HG03354 (cell line): ENCODE measurements around the gene NID1.
"Not testable (repeated sequence)": the region's sequence is repeated elsewhere in the genome, so short reads cannot be mapped to it uniquely, and the experiment has no call there.

Source experiments
- ATAC-seq: cut with Tn5 transposase; IDR thresholded peaks from one replicate; pipeline ENCODE4 v1.9.1; 2021; ENCODE audit warnings: mild to moderate bottlenecking; ENCODE audit not compliant: unreplicated experiment, poor library complexity, severe bottlenecking

Gene NID1

GRCh38 chr1:235945775-235946570 is 118.9 kb downstream of the NID1 start:
- peak; percentile 78 for ATAC-seq

GRCh38 chr1:235943581-235944114 is 121.2 kb downstream of the NID1 start:
- no peak for ATAC-seq

DNA sequence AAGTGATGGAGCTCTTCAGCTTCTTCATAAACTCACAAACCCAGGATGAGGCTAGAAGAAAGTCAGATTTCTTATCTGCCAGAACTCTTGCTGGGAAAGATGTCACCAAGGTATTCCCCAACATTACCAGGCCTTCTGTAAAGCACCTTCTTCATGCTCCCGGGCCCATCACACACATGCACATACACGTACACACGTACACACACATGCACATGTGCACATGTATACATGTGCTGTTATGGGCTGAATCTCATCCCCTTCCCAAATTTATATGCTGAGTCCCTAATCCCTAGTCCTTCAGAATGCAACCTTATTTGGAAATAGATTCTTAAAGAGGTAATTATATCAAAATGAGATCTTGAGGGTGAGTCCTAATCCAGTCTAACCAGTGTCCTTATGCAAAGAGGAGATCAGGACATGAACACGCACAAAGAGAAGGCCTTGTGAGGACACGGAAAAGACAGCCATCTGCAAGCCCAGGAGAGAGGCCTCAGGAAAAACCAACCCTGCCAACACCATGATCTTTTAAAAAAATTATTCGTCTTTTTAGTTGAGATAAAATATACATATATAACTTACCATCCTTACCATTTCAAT is 121.8 kb downstream of the NID1 start:
- no peak for ATAC-seq

DNA sequence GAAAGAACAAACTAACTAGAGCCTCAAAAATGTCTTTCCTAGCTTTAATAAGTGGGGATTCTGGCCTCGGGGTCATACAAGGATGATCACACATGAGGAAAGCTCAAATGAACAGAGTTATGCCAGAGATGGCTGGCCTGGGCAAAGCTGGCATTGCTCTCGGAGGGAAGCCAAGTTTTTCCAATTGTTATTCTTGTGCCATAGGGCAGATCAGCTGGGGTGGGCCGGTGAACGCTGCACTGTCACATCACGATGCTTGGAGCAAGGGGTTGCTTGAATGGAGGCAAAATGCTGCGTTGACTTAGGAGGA is 122.3 kb downstream of the NID1 start:
- no peak for ATAC-seq

DNA sequence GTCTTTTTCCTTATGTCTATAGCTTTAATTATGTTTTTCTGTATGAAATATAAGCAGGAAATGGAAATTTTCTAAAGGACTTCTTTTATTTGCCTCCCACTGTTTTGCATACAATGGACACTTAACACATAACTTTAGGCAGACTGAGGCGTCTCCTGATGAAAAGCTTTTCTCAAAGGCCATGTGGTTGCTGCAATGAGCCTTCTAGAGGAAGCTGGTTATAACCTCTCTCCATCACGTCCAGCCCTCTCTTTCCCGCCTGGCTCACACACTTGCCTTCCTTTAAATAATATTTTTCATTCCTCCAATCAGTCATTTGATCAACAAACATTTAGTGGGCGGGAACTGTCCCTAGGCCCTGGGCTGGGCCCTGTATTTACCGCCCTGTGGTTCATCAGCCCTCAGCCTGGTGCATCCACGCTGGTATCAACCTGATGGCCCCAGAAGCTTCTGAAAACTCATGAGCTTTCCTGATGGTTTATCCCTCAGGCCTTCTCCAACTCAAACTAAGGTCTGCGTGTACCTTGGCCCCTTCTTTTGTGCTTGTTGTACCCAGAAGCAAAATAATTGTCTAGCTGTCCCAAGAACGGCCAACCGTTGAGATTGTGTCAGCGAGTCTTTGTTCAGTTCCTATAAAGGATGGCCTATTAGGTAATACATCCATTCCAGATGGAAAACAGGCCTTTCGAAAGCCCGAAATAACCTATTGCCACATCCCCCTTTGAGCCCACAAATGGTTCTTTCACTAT is 122.8 kb downstream of the NID1 start:
- no peak for ATAC-seq

DNA sequence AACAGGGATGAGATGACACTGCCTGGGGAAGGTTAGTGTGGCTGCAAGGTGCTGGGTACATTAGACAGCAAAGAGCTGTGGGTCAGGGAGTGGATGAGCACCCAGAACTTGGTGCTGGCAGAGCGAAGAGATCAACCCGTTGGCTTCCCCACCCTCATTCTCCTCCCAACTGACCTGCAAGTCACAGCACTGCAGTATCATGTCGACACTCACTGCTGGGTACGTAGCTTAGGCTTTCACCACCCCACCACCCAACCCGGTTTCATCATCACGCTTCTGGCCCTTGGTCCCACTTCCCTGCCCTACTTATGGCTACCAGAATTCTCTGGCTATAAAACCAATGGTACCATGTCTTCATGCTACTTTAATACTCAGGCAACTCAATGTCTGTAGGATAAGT is 124.6 kb downstream of the NID1 start:
- no peak for ATAC-seq

DNA sequence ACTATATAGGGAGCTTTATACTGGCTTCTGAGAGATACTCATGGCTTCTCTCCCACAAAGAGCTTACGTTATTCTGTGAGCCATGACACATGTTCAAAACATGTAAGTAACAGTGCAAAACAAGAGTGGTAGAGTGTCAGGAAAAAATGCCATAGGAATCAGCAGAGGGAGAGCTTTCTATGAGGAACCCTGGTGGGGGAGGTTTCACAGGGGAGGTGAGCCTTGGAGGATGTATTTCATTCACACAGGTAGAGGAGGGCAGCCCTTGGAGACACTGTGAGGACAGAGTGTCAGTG is 125.5 kb downstream of the NID1 start:
- ATAC-seq = no peak

GRCh38 chr1:235938709-235939479 is 126.0 kb downstream of the NID1 start:
- ATAC-seq = peak; percentile 54

DNA sequence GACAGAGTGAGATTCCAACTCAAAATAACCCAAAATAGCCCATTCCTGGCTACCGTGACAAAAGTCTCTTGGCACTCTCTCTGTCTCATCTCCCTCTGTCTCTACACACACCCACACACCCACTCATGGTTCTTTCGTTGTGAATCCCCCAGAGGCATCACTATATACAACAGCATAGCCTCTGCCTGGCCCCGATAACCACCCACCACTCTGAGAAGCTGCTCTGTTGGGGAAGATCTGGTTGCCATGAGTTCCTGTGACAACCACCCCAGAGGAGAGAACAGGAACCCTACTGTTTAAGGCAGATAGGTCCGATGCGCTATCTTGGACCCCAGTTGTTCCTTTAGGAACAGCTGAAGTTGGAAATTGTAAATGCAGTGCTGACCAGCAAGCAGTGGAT is 127.8 kb downstream of the NID1 start:
- ATAC-seq = no peak

DNA sequence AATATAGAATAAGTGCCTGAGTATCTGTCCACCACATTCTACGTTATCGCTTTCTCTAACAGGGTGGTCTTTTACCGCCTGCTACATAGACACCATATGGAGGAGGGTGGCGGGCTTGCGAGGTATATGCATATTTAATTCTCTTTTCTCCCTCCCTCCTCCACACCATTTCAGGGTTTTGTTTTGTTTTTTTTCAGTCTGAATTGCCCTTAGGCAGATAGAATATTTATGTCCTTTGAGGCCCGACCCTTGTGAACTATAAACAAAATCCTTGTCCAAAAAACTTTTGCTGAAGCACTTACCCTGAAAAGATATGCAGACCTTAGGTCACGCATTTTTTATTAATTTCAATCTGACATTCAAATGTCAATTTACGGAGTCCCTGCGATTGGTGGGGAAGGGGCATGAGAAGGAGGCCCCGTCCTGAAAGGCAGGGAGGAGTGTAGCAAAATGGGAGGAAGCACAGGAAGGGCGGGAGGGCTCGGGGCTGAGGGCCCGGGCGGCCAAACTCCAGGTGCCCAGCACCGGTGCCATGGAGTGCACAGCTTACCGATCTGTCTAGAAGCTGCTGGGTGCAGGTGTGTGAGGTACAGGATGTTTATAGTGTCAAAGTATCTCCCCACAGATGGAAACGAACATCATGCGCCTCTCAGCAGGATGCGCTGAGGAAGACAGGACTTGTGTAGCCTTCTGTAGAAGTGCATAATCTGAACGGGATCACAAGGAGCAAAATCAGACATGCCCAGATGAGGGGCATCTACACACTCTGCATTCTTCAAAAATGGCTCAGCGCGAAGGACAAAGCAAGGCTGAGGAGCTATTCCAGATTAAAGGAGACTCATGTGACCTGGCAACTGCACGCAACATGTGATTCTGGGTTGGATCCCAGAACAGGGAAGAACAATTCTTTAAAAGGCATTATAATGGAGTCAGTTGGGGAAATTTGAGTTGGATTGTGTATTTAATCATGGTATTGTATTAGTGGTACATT is 129.4 kb downstream of the NID1 start:
- ATAC-seq = no peak

- ATAC-seq = no peak
Observed at GRCh38 chr1:235933766-235934116, 131.1 kb downstream of the NID1 start.

DNA sequence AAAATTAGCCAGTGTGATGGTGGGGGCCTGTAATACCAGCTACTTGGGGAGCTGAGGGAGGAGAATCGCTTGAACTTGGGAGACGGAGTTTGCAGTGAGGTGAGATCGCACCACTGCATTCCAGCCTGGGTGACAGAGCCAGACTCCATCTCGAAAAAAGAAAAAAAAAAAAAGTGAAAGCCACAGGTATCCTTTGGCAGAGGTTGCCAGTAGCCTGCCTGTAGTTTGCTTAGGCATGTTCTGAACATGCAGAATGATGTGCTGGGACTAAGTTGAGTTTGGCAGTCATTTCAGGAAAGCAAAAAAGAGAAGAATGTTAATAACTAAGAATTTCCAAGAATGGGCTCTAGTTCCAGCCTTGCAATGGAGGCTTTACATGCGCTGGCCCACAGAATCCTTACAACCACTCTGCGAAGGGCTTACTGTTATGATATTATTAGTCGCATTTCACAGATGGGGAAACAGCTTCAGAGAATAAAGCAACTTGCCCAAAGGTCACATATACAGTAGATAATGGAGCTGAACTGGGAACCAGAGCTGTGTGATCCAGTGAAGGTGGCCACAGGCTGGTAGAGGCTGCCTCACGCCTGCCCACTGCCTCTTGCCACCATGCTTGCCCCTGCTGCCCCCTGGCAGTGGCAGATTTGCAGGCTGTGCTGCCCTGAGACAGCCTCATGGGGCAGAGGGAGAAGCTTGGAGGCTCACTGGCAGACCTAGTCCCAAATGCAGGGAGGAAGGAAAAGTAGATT is 131.7 kb downstream of the NID1 start:
- ATAC-seq = no peak

- no peak for ATAC-seq
Observed at GRCh38 chr1:235932090-235932510, 132.8 kb downstream of the NID1 start.

GRCh38 chr1:235931171-235931738 is 133.6 kb downstream of the NID1 start:
- no peak for ATAC-seq

DNA sequence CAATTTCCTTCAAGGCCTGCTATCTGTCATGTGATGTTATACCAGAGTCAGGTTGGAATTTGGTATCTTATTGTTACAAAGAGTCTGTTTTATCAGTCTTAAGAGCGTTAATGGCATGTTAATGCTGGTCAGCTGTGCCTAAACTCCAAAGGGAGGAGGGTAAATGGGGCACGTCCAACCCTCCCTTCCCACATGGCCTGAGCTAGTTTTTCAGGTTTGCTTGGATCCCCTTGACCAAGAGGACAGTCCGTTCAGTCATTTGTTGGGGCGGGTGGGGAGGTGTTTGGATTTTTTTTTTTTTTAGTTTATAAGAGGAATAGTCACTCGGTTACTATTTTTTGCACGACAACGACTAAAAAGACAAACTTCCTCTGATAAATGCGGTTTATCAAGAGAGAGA is 134.3 kb downstream of the NID1 start:
- no peak for ATAC-seq

- no peak for ATAC-seq
Observed at GRCh38 chr1:235929216-235929615, 135.7 kb downstream of the NID1 start.

- no peak for ATAC-seq
Observed at GRCh38 chr1:235928197-235928596, 136.7 kb downstream of the NID1 start.

DNA sequence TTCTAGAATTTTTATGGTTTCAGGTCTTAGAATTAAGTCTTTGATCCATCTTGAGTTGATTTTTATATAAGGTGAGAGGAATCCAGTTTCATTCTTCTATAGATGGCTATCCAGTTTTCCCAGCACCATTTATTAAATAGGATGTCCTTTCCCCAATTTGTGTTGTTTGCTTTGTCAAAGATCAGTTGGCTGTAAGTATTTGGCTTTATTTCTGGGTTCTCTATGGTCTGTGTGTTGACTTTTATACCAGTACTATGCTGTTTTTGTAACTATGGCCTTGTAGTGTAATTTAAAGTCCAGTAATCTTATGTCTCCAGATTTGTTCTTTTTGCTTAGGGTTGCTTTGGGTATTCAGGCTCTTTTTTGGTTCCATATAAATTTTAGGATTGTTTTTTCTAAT is 137.3 kb downstream of the NID1 start:
- ATAC-seq = not testable (repeated sequence)
